ENCODE measurements around the gene PEX14.

DNA sequence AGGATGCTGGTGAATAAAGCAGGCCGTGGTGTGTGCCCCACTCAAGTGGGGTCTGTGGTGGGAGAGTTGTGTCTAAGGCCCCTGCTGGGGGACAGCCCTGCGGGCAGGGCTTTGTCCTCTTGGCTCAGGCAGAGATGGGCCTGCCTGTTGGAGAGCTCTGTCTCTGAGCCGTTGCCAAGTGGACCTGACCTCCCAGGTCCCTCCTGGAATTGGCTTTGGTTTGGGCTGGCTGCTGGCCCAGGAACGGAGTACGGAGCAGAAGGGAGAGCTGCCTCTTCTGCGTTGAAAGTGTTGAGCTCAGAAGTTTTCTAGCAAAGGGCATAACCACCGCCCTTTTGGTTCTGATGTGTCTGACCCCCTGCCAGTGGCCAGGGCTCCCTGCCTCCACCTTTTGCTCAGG lies 153.9 kb downstream of the PEX14 start:
- TF ChIP-seq, protein P1, sequence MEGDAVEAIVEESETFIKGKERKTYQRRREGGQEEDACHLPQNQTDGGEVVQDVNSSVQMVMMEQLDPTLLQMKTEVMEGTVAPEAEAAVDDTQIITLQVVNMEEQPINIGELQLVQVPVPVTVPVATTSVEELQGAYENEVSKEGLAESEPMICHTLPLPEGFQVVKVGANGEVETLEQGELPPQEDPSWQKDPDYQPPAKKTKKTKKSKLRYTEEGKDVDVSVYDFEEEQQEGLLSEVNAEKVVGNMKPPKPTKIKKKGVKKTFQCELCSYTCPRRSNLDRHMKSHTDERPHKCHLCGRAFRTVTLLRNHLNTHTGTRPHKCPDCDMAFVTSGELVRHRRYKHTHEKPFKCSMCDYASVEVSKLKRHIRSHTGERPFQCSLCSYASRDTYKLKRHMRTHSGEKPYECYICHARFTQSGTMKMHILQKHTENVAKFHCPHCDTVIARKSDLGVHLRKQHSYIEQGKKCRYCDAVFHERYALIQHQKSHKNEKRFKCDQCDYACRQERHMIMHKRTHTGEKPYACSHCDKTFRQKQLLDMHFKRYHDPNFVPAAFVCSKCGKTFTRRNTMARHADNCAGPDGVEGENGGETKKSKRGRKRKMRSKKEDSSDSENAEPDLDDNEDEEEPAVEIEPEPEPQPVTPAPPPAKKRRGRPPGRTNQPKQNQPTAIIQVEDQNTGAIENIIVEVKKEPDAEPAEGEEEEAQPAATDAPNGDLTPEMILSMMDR (IDR thresholded peaks at IDR 0.05; ENCODE audit: insufficient read depth, low read length, poor library complexity, severe bottlenecking) = no peak
- no peak for TF ChIP-seq EZH2phosphoT487 (conservative IDR thresholded peaks at IDR 0.05; ENCODE audit: low read length)
